Thyroid gland (tissue), 4 donors: ENCODE data around the gene KIF16B.

Experiments used
- CTCF ChIP-seq, 6 experiments: fragments of 200-600 bp in 3 of 6; fragments of 450-650 bp in 3 of 6; sonication (generic) in 3 of 6; IDR thresholded peaks; one replicate each; pipeline ENCODE4 v1.5.1; 2016 to 2019; ENCODE audit warnings: antibody characterized with exemption in 6 of 6, mild to moderate bottlenecking in 2 of 6, inconsistent platforms in 1 of 6, moderate library complexity in 1 of 6
- POLR2A ChIP-seq, 2 donors: fragments of 450-650 bp; IDR thresholded peaks; one replicate each; pipeline ENCODE4 v1.6.1; 2017; ENCODE audit warnings: antibody characterized with exemption in 2 of 2, mild to moderate bottlenecking in 2 of 2, moderate library complexity in 1 of 2

- TF ChIP-seq CTCF (IDR thresholded peaks at IDR 0.05) (no peak), POLR2A (IDR thresholded peaks at IDR 0.05) (no peak)
Measured at GRCh38 chr20:16228722-16229121, 344.5 kb downstream of the KIF16B start.
